ENCODE data around the gene CDH11. TPM values are rescaled to one million over a fixed set of nuclear protein-coding genes. Genes with fewer than 3 reads are reported as not detected.

The CDH11 gene
- total and polyA plus RNA-seq, 2 donors (not counting 1 experiment from before 2014, with no cell fraction given), result not detected

DNA sequence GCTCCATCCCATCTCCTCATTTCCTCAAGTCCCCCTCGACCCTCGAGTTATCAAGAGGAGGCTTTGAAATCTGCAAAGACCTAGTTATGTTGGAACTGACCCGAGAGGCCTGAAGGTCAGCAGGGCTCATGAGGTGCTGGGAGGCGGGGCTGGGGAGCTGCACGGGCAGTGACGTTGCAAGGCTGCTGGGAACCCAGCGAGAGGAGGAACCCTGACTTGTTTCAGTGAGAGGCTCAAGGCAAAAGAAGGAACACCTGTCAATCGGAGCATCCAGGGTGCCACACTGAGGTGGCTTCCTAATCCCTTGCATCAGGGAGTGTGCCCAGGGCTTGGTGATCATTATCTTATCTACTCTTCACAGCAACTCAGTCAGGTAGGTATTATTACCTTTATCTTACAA lies 86.9 kb downstream of the CDH11 start:
- ChIA-PET POLR2A (no interaction called here), CTCF (no interaction called here)
- 77% methylated on average over 6 of the region's 8 CpGs for WGBS (ENCODE audit: insufficient coverage)
- Mint-ChIP-seq H3K4me1 (no peaks in the 10 kb centered on the region), H3K27ac (no peak overlapping the region), H3K9me3 (ENCODE audit: insufficient read depth) (peaks cover 4% of the 10 kb centered on the region), H3K27me3 (no peaks in the 10 kb centered on the region), H3K4me3 (no peak overlapping the region)
- ATAC-seq (ENCODE audit: low read depth), result no peak
- Histone ChIP-seq H3K4me1 (ENCODE audit: control insufficient read depth in 2 of 2, insufficient read depth in 2 of 2, low read length in 2 of 2) (no peaks in the 10 kb centered on the region), H3K27me3 (replicated peaks in 1 of 4; ENCODE audit: control extremely low read depth in 1 of 4, control insufficient read depth in 3 of 4, insufficient read depth in 4 of 4, low read length in 3 of 4) (no peaks in the 10 kb centered on the region), H3K36me3 (replicated peaks in 1 of 2; ENCODE audit: control extremely low read depth in 1 of 2, control insufficient read depth in 1 of 2, extremely low read depth in 1 of 2, insufficient read depth in 2 of 2, low read length in 1 of 2) (no peaks in the 10 kb centered on the region), H3K27ac (ENCODE audit: low read length in 2 of 2) (no peak overlapping the region), H3K79me2 (ENCODE audit: control insufficient read depth, insufficient read depth, low read length) (no peaks in the 10 kb centered on the region), H4K20me1 (ENCODE audit: control insufficient read depth, insufficient read depth, low read length, poor library complexity, severe bottlenecking) (no peaks in the 10 kb centered on the region), H3K4me2 (replicated peaks; ENCODE audit: low read depth, low read length, poor library complexity, severe bottlenecking) (no peak overlapping the region), H3K4me3 (ENCODE audit: control extremely low read depth in 1 of 5, extremely low read depth in 1 of 5, insufficient read depth in 1 of 5, low read depth in 2 of 5, low read length in 4 of 5) (no peak overlapping the region), H2AFZ (ENCODE audit: insufficient read depth, low read depth, low read length, poor library complexity, severe bottlenecking) (no peak overlapping the region), H3K9me3 (ENCODE audit: control extremely low read depth in 1 of 3, control insufficient read depth in 2 of 3, insufficient read depth in 1 of 3, low read length in 2 of 3) (peaks cover 0 to 5% (median 0%) of the 10 kb centered on the region in 3 donors), H3K9ac (ENCODE audit: low read length) (no peak overlapping the region)
- intact Hi-C loops (cut with micrococcal nuclease), result no loop called here
- TF ChIP-seq EZH2 (IDR thresholded peaks at IDR 0.05; ENCODE audit: borderline replicate concordance, insufficient read depth, low read depth, low read length, poor library complexity, severe bottlenecking), result no peak
- TF ChIP-seq, protein P1, sequence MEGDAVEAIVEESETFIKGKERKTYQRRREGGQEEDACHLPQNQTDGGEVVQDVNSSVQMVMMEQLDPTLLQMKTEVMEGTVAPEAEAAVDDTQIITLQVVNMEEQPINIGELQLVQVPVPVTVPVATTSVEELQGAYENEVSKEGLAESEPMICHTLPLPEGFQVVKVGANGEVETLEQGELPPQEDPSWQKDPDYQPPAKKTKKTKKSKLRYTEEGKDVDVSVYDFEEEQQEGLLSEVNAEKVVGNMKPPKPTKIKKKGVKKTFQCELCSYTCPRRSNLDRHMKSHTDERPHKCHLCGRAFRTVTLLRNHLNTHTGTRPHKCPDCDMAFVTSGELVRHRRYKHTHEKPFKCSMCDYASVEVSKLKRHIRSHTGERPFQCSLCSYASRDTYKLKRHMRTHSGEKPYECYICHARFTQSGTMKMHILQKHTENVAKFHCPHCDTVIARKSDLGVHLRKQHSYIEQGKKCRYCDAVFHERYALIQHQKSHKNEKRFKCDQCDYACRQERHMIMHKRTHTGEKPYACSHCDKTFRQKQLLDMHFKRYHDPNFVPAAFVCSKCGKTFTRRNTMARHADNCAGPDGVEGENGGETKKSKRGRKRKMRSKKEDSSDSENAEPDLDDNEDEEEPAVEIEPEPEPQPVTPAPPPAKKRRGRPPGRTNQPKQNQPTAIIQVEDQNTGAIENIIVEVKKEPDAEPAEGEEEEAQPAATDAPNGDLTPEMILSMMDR (IDR thresholded peaks at IDR 0.05), result no peak
- no peak for DNase-seq

DNA sequence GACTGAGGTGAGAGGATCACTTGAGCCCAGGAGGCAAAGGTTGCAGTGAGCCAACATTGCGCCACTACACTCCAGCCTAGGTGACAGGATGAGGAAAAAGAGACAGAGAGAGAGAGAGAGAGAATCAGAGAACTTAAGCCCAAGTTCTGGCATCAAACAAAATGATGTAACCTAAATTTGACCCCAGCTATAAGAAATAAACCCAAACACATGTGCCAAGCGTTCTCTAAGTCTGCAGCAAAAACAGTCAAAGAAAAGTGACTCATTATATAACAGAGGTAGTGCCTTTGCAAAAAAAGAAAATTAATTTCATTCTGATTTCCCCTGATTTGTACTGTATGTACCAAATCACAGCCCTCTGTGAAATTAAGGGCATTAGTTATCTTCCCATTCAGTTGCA lies 89.5 kb downstream of the CDH11 start:
- no peak for ATAC-seq (ENCODE audit: low read depth)
- no peak overlapping the region for H2AFZ ChIP-seq (ENCODE audit: insufficient read depth, low read depth, low read length, poor library complexity, severe bottlenecking)
- no peak overlapping the region for H3K27ac Mint-ChIP-seq
- no peaks in the 10 kb centered on the region for H3K4me1 ChIP-seq (ENCODE audit: control insufficient read depth in 2 of 2, insufficient read depth in 2 of 2, low read length in 2 of 2)
- peaks cover 0 to 8% (median 0%) of the 10 kb centered on the region in 3 donors for H3K9me3 ChIP-seq (ENCODE audit: control extremely low read depth in 1 of 3, control insufficient read depth in 2 of 3, insufficient read depth in 1 of 3, low read length in 2 of 3)
- H3K27ac ChIP-seq (ENCODE audit: low read length in 2 of 2), result no peak overlapping the region
- H4K20me1 ChIP-seq (ENCODE audit: control insufficient read depth, insufficient read depth, low read length, poor library complexity, severe bottlenecking), result no peaks in the 10 kb centered on the region
- POLR2A ChIA-PET, result no interaction called here
- intact Hi-C loops (cut with micrococcal nuclease), result no loop called here
- peaks cover 2% of the 10 kb centered on the region for H3K9me3 Mint-ChIP-seq (ENCODE audit: insufficient read depth)
- no peak for TF ChIP-seq EZH2 (IDR thresholded peaks at IDR 0.05; ENCODE audit: borderline replicate concordance, insufficient read depth, low read depth, low read length, poor library complexity, severe bottlenecking)
- TF ChIP-seq, protein P1 (IDR thresholded peaks at IDR 0.05), result no peak
- no peak overlapping the region for H3K4me2 ChIP-seq (replicated peaks; ENCODE audit: low read depth, low read length, poor library complexity, severe bottlenecking)
- H3K27me3 Mint-ChIP-seq, result no peaks in the 10 kb centered on the region
- no peaks in the 10 kb centered on the region for H3K79me2 ChIP-seq (ENCODE audit: control insufficient read depth, insufficient read depth, low read length)
- H3K4me1 Mint-ChIP-seq, result no peaks in the 10 kb centered on the region
- H3K27me3 ChIP-seq (replicated peaks in 1 of 4; ENCODE audit: control extremely low read depth in 1 of 4, control insufficient read depth in 3 of 4, insufficient read depth in 4 of 4, low read length in 3 of 4), result no peaks in the 10 kb centered on the region
- DNase-seq, result no peak
- no peaks in the 10 kb centered on the region for H3K36me3 ChIP-seq (replicated peaks in 1 of 2; ENCODE audit: control extremely low read depth in 1 of 2, control insufficient read depth in 1 of 2, extremely low read depth in 1 of 2, insufficient read depth in 2 of 2, low read length in 1 of 2)
- no peak overlapping the region for H3K4me3 ChIP-seq (ENCODE audit: control extremely low read depth in 1 of 5, extremely low read depth in 1 of 5, insufficient read depth in 1 of 5, low read depth in 2 of 5, low read length in 4 of 5)
- no peak overlapping the region for H3K9ac ChIP-seq (ENCODE audit: low read length)
- CTCF ChIA-PET, result no interaction called here
- WGBS (ENCODE audit: insufficient coverage), result no CpG with 5 or more reads among the region's 2 CpGs
- no peak overlapping the region for H3K4me3 Mint-ChIP-seq

All from B cell (primary cell).